ENCODE data around the gene CRTC1.

DNA sequence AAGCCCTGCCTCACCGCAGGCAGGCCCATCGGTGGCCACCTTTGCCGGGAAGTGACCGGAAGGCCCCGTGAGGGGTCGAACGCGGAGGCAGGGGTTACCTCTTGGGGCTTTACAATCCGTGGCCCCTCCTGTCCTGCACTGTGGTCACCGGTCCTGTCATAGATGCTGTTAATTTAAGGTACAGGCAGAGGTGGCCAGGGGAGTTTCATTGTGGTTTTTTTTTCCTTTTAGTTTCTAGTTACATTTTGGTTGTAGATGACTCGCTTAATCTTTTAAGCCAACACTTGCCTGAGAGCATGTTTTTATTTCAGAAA is 94.6 kb downstream of the CRTC1 start:
- no peak for TF ChIP-seq EZH2 (optimal IDR thresholded peaks at IDR 0.05; ENCODE audit: low read depth, low read length)
- TF ChIP-seq, protein P1, sequence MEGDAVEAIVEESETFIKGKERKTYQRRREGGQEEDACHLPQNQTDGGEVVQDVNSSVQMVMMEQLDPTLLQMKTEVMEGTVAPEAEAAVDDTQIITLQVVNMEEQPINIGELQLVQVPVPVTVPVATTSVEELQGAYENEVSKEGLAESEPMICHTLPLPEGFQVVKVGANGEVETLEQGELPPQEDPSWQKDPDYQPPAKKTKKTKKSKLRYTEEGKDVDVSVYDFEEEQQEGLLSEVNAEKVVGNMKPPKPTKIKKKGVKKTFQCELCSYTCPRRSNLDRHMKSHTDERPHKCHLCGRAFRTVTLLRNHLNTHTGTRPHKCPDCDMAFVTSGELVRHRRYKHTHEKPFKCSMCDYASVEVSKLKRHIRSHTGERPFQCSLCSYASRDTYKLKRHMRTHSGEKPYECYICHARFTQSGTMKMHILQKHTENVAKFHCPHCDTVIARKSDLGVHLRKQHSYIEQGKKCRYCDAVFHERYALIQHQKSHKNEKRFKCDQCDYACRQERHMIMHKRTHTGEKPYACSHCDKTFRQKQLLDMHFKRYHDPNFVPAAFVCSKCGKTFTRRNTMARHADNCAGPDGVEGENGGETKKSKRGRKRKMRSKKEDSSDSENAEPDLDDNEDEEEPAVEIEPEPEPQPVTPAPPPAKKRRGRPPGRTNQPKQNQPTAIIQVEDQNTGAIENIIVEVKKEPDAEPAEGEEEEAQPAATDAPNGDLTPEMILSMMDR (IDR thresholded peaks at IDR 0.05; ENCODE audit: low read length) = no peak
- TF ChIP-seq EZH2phosphoT487 (IDR thresholded peaks at IDR 0.05; ENCODE audit: low read length) = no peak

Data from MM.1S (cell line).